ENCODE data around the gene SPARC.
A peak's percentile ranks its signal among the peaks of the same experiment; 100 is the strongest.

Gene SPARC

GRCh38 chr5:151660616-151661495 is 25.9 kb downstream of the SPARC start:
- Histone ChIP-seq H3K4me3 (ENCODE audit: low read length) (no peak overlapping the region), H3K27me3 (ENCODE audit: control insufficient read depth, insufficient read depth, low read length) (no peaks in the 10 kb centered on the region), H3K4me1 (ENCODE audit: control insufficient read depth, insufficient read depth, low read length) (no peaks in the 10 kb centered on the region), H3K27ac (ENCODE audit: low read length) (no peak overlapping the region), H3K9me3 (ENCODE audit: control insufficient read depth, insufficient read depth, low read length) (no peaks in the 10 kb centered on the region), H3K36me3 (ENCODE audit: control insufficient read depth, insufficient read depth, low read length) (peaks cover 17% of the 10 kb centered on the region; the same call in 1 of the 2 replicates)
- DNase-seq (ENCODE audit: low read depth, low spot score), result no peak
- WGBS (ENCODE audit: insufficient coverage, insufficient read length), result no CpG with 5 or more reads among the region's 12 CpGs

DNA sequence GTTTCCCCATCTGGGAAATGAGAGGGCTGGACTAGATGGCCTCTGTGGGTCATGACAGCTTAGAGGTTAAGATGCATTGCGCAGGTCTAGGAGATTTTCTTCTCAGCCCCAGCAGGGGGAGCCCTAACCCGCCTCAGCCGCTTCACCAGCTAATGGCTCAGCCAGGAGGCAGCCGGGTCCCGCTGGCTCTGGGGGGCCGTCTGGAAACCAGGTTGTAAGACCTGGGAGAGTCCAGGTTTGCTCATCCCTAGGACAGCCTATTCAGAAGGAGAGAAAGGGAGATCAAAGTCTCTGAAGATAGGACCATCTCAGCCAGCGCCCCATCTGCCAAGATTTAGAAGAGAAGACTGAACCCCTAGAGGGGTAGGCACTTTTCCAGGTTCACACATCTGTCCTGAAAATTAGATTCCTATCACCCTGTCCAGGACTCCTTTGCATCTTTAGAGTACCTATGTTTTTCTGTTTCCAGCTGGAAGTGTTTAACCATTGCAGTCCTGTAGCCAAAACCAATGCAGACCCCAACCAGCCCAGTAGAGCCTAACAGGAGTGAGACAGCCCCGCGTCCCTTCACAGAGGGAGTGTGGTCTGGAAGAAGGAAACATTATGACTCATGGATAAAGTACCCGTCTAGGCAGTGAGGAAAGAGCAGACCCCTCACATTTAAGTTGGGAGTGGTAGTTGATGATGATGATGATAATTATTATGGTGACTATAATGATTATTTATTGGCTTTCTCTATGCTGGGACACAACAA is 27.5 kb downstream of the SPARC start:
- Histone ChIP-seq H3K27me3 (ENCODE audit: control insufficient read depth, insufficient read depth, low read length) (no peaks in the 10 kb centered on the region), H3K4me1 (ENCODE audit: control insufficient read depth, insufficient read depth, low read length) (no peaks in the 10 kb centered on the region), H3K9me3 (ENCODE audit: control insufficient read depth, insufficient read depth, low read length) (no peaks in the 10 kb centered on the region), H3K27ac (ENCODE audit: low read length) (no peak overlapping the region), H3K36me3 (ENCODE audit: control insufficient read depth, insufficient read depth, low read length) (peaks cover 5% of the 10 kb centered on the region; the same call in 1 of the 2 replicates), H3K4me3 (ENCODE audit: low read length) (no peak overlapping the region)
- DNase-seq (ENCODE audit: low read depth, low spot score), result peak; percentile 70
- WGBS (ENCODE audit: insufficient coverage, insufficient read length), result no CpG with 5 or more reads among the region's 10 CpGs

GRCh38 chr5:151657114-151657513 is 29.6 kb downstream of the SPARC start:
- Histone ChIP-seq H3K27me3 (ENCODE audit: control insufficient read depth, insufficient read depth, low read length) (no peaks in the 10 kb centered on the region), H3K36me3 (ENCODE audit: control insufficient read depth, insufficient read depth, low read length) (no peaks in the 10 kb centered on the region), H3K9me3 (ENCODE audit: control insufficient read depth, insufficient read depth, low read length) (no peaks in the 10 kb centered on the region), H3K4me1 (ENCODE audit: control insufficient read depth, insufficient read depth, low read length) (no peaks in the 10 kb centered on the region), H3K4me3 (ENCODE audit: low read length) (no peak overlapping the region), H3K27ac (ENCODE audit: low read length) (no peak overlapping the region)
- no peak for DNase-seq (ENCODE audit: low read depth, low spot score)
- WGBS (ENCODE audit: insufficient coverage, insufficient read length), result no CpG with 5 or more reads among the region's 1 CpG

- DNase-seq (ENCODE audit: low read depth, low spot score), result no peak
- no peaks in the 10 kb centered on the region for H3K36me3 ChIP-seq (ENCODE audit: control insufficient read depth, insufficient read depth, low read length)
- H3K9me3 ChIP-seq (ENCODE audit: control insufficient read depth, insufficient read depth, low read length), result no peaks in the 10 kb centered on the region
- WGBS (ENCODE audit: insufficient coverage, insufficient read length), result 100% methylated on average over 1 of the region's 4 CpGs
- no peaks in the 10 kb centered on the region for H3K4me1 ChIP-seq (ENCODE audit: control insufficient read depth, insufficient read depth, low read length)
- H3K4me3 ChIP-seq (ENCODE audit: low read length), result no peak overlapping the region
- H3K27me3 ChIP-seq (ENCODE audit: control insufficient read depth, insufficient read depth, low read length), result no peaks in the 10 kb centered on the region
- no peak overlapping the region for H3K27ac ChIP-seq (ENCODE audit: low read length)
Observed at GRCh38 chr5:151656311-151656710, 30.4 kb downstream of the SPARC start.

DNA sequence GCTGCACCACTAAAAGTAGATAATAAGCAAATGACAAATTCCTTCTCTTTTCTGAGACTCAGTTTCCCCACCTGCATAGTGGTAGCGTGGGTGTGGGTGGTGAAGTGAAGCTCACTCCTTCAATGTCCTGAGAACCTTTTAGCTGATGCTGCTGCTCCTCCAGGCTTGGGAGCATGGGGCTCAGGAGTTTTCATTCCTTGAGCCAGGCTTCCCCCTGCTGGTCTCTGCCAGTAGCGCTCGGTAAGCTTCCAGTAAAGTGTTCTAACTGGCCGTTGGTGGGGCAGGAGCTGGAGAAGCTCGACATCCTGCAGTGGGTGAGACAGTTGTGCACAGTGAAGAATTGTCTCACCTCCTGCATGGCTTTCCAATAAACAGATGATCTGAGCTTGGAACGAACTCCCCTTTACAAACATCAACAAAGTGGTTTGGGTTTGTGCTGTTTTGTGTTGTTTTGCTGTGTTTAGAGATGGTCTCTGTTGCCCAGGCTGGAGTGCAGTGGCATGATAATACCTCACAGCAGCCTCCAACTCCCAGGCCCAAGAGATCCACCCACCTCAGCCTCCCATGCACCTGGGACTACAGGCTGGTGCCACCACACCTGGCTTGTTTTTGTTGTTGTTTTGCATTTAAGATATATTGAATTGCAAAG is 34.6 kb downstream of the SPARC start:
- H3K27ac ChIP-seq (ENCODE audit: low read length), result no peak overlapping the region
- H3K36me3 ChIP-seq (ENCODE audit: control insufficient read depth, insufficient read depth, low read length), result no peaks in the 10 kb centered on the region
- H3K9me3 ChIP-seq (ENCODE audit: control insufficient read depth, insufficient read depth, low read length), result no peaks in the 10 kb centered on the region
- no peaks in the 10 kb centered on the region for H3K4me1 ChIP-seq (ENCODE audit: control insufficient read depth, insufficient read depth, low read length)
- H3K27me3 ChIP-seq (ENCODE audit: control insufficient read depth, insufficient read depth, low read length), result no peaks in the 10 kb centered on the region
- no CpG with 5 or more reads among the region's 6 CpGs for WGBS (ENCODE audit: insufficient coverage, insufficient read length)
- no peak overlapping the region for H3K4me3 ChIP-seq (ENCODE audit: low read length)
- DNase-seq (ENCODE audit: low read depth, low spot score), result peak; percentile 64

- WGBS (ENCODE audit: insufficient coverage, insufficient read length), result no CpG with 5 or more reads among the region's 7 CpGs
- no peaks in the 10 kb centered on the region for H3K9me3 ChIP-seq (ENCODE audit: control insufficient read depth, insufficient read depth, low read length)
- H3K27ac ChIP-seq (ENCODE audit: low read length), result no peak overlapping the region
- H3K36me3 ChIP-seq (ENCODE audit: control insufficient read depth, insufficient read depth, low read length), result no peaks in the 10 kb centered on the region
- DNase-seq (ENCODE audit: low read depth, low spot score), result no peak
- H3K4me1 ChIP-seq (ENCODE audit: control insufficient read depth, insufficient read depth, low read length), result no peaks in the 10 kb centered on the region
- no peaks in the 10 kb centered on the region; the same call in 1 of the 2 replicates for H3K27me3 ChIP-seq (ENCODE audit: control insufficient read depth, insufficient read depth, low read length)
- no peak overlapping the region for H3K4me3 ChIP-seq (ENCODE audit: low read length)
Observed at GRCh38 chr5:151648988-151649387, 37.7 kb downstream of the SPARC start.

DNA sequence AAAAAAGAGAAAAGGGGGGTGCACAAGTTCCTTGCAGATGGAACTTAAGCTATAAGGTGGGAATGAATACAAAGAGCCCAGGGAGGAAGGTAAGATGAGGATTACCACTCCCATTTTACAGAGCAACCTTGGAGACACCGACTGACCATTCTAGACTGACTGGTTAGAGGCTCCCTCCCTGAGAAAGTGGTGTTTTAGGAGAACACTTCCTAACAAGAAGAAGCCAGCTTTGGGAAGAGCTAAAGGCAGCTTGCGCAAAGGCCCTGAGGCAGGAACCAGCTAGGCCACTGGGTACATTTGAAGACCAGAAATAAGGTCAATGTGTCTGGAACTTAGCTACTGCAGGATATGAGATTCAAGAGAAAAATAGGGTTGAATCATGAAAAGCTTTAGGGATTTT is 38.6 kb downstream of the SPARC start:
- H3K27me3 ChIP-seq (ENCODE audit: control insufficient read depth, insufficient read depth, low read length), result no peaks in the 10 kb centered on the region; the same call in 1 of the 2 replicates
- H3K4me1 ChIP-seq (ENCODE audit: control insufficient read depth, insufficient read depth, low read length), result no peaks in the 10 kb centered on the region
- H3K4me3 ChIP-seq (ENCODE audit: low read length), result no peak overlapping the region
- H3K27ac ChIP-seq (ENCODE audit: low read length), result no peak overlapping the region
- no peaks in the 10 kb centered on the region for H3K9me3 ChIP-seq (ENCODE audit: control insufficient read depth, insufficient read depth, low read length)
- no peaks in the 10 kb centered on the region for H3K36me3 ChIP-seq (ENCODE audit: control insufficient read depth, insufficient read depth, low read length)
- DNase-seq (ENCODE audit: low read depth, low spot score), result no peak
- WGBS (ENCODE audit: insufficient coverage, insufficient read length), result no CpG with 5 or more reads among the region's 2 CpGs

GRCh38 chr5:151647320-151647861 is 39.3 kb downstream of the SPARC start:
- Histone ChIP-seq H3K36me3 (ENCODE audit: control insufficient read depth, insufficient read depth, low read length) (no peaks in the 10 kb centered on the region), H3K4me1 (ENCODE audit: control insufficient read depth, insufficient read depth, low read length) (no peaks in the 10 kb centered on the region), H3K9me3 (ENCODE audit: control insufficient read depth, insufficient read depth, low read length) (no peaks in the 10 kb centered on the region), H3K27me3 (ENCODE audit: control insufficient read depth, insufficient read depth, low read length) (no peaks in the 10 kb centered on the region; the same call in 1 of the 2 replicates), H3K4me3 (ENCODE audit: low read length) (no peak overlapping the region), H3K27ac (ENCODE audit: low read length) (no peak overlapping the region)
- no peak for DNase-seq (ENCODE audit: low read depth, low spot score)
- WGBS (ENCODE audit: insufficient coverage, insufficient read length), result no CpG with 5 or more reads among the region's 5 CpGs

DNA sequence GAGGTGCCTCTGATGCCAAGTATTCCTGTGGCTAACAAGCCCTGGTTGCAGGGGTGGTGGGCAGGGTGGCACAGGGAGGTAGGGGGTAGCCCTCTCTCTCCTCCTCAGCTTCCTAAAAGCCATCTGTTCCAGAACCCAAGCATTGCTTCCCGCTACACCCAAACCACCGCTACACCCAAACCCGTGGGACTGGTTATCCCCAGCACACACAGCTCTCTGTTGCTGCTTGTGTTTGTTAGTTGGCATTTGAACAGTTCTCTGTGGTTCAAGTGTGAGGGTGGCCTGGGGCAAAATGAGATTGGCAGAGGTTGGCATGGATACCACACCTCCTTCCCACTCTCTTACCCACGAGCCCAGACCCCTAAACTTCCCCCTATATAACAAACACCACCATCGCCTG is 40.4 kb downstream of the SPARC start:
- WGBS (ENCODE audit: insufficient coverage, insufficient read length), result 100% methylated on average over 1 of the region's 5 CpGs
- H3K36me3 ChIP-seq (ENCODE audit: control insufficient read depth, insufficient read depth, low read length), result no peaks in the 10 kb centered on the region
- no peak for DNase-seq (ENCODE audit: low read depth, low spot score)

GRCh38 chr5:151643388-151643787 is 43.3 kb downstream of the SPARC start:
- WGBS (ENCODE audit: insufficient coverage, insufficient read length), result no CpG with 5 or more reads among the region's 6 CpGs
- H3K4me1 ChIP-seq (ENCODE audit: control insufficient read depth, insufficient read depth, low read length), result no peaks in the 10 kb centered on the region
- no peak overlapping the region for H3K4me3 ChIP-seq (ENCODE audit: low read length)
- DNase-seq (ENCODE audit: low read depth, low spot score), result no peak
- no peaks in the 10 kb centered on the region for H3K9me3 ChIP-seq (ENCODE audit: control insufficient read depth, insufficient read depth, low read length)
- H3K27me3 ChIP-seq (ENCODE audit: control insufficient read depth, insufficient read depth, low read length), result no peaks in the 10 kb centered on the region; the same call in 1 of the 2 replicates
- no peaks in the 10 kb centered on the region for H3K36me3 ChIP-seq (ENCODE audit: control insufficient read depth, insufficient read depth, low read length)
- no peak overlapping the region for H3K27ac ChIP-seq (ENCODE audit: low read length)

More for the DNA sequence above, 40.4 kb downstream of the SPARC start:
- Histone ChIP-seq H3K4me1 (ENCODE audit: control insufficient read depth, insufficient read depth, low read length) (no peaks in the 10 kb centered on the region), H3K9me3 (ENCODE audit: control insufficient read depth, insufficient read depth, low read length) (no peaks in the 10 kb centered on the region), H3K4me3 (ENCODE audit: low read length) (no peak overlapping the region), H3K27ac (ENCODE audit: low read length) (no peak overlapping the region), H3K27me3 (ENCODE audit: control insufficient read depth, insufficient read depth, low read length) (no peaks in the 10 kb centered on the region; the same call in 1 of the 2 replicates)

Measured in iPS DF 6.9 (cell line).